Kidney epithelial cell (primary cell): ENCODE data around the gene NAA10. TPM values are rescaled to one million over a fixed set of nuclear protein-coding genes. Genes with fewer than 3 reads are reported as not detected.

Experiments
- DNase-seq: peaks from one replicate; pipeline ENCODE4 v3.0.0-alpha.2; 2010; ENCODE audit warnings: low read depth
- H3K27me3 ChIP-seq: 2 replicates; pipeline ENCODE4 v1.6.0; 2011; ENCODE audit warnings: low read length; ENCODE audit not compliant: control insufficient read depth, insufficient read depth
- H3K36me3 ChIP-seq: 2 replicates; pipeline ENCODE4 v1.5.1; 2011; ENCODE audit warnings: low read length; ENCODE audit not compliant: control insufficient read depth, insufficient read depth
- H3K4me3 ChIP-seq: 2 replicates; pipeline ENCODE4 v1.5.1; 2011; ENCODE audit warnings: low read depth, mild to moderate bottlenecking, control low read depth, low read length
- CTCF ChIP-seq: IDR thresholded peaks from 2 replicates; pipeline ENCODE4 v1.5.1; 2011; ENCODE audit warnings: mild to moderate bottlenecking, moderate library complexity, low read length, control low read depth, inconsistent platforms; ENCODE audit not compliant: insufficient read depth, poor library complexity, severe bottlenecking
- total RNA-seq: library from RNA; depleted of rRNA; stranded (reverse); fragments of >200 nt; gene quantifications from 2 replicates; pipeline ENCODE4 v1.2.3, GENCODE V29; 2015

NAA10 gene
- total RNA-seq, 1 donor from 2014 or later: 139 TPM

- no peaks in the 10 kb centered on the region for H3K27me3 ChIP-seq
- H3K36me3 ChIP-seq: peaks cover 6% of the 10 kb centered on the region
- no peak for TF ChIP-seq CTCF
- no peak for DNase-seq
- H3K4me3 ChIP-seq: no peak overlapping the region
These were observed 22.4 kb upstream of the NAA10 start for GRCh38 chrX:153957224-153957623.

- H3K36me3 ChIP-seq: peaks cover 7% of the 10 kb centered on the region
- H3K27me3 ChIP-seq: no peaks in the 10 kb centered on the region
- no peak overlapping the region for H3K4me3 ChIP-seq
- no peak for TF ChIP-seq CTCF
- DNase-seq: no peak
These were observed 21.4 kb upstream of the NAA10 start for GRCh38 chrX:153956044-153956907.

GRCh38 chrX:153955228-153955732, 20.4 kb upstream of the NAA10 start:
- Histone ChIP-seq H3K4me3 (no peak overlapping the region), H3K36me3 (peaks cover 10% of the 10 kb centered on the region), H3K27me3 (no peaks in the 10 kb centered on the region)
- no peak for DNase-seq
- no peak for TF ChIP-seq CTCF

GRCh38 chrX:153954558-153955227, 19.9 kb upstream of the NAA10 start:
- TF ChIP-seq CTCF: no peak
- H3K4me3 ChIP-seq: no peak overlapping the region
- DNase-seq: no peak
- no peaks in the 10 kb centered on the region for H3K27me3 ChIP-seq
- peaks cover 10% of the 10 kb centered on the region for H3K36me3 ChIP-seq

- H3K4me3 ChIP-seq: no peak overlapping the region
- no peak for TF ChIP-seq CTCF
- no peak for DNase-seq
- peaks cover 10% of the 10 kb centered on the region for H3K36me3 ChIP-seq
- H3K27me3 ChIP-seq: no peaks in the 10 kb centered on the region
These were observed 19.2 kb upstream of the NAA10 start for GRCh38 chrX:153953892-153954557.
